ENCODE results near the gene TOX2. TPM values are rescaled to one million over a fixed set of nuclear protein-coding genes. Genes with fewer than 3 reads are reported as not detected.

The TOX2 gene
- total and polyA plus RNA-seq, 2 of the 8 experiments (the other 6 are each of a cell fraction or from before 2014, with no cell fraction given) = 1.8 to 3.4 TPM

- Histone ChIP-seq H3K23me2 (ENCODE audit: low read depth, low read length) (no peaks in the 10 kb centered on the region), H3K79me1 (ENCODE audit: low read depth, low read length) (no peaks in the 10 kb centered on the region), H4K20me1 (replicated peaks in 1 of 2; ENCODE audit: control insufficient read depth in 1 of 2, insufficient read depth in 2 of 2, low read length in 2 of 2) (no peaks in the 10 kb centered on the region), H3K4me2 (ENCODE audit: insufficient read depth in 1 of 2, low read depth in 2 of 2, low read length in 2 of 2) (no peak overlapping the region), H4K91ac (replicated peaks; ENCODE audit: insufficient read length, low read length) (no peak overlapping the region), H4K8ac (ENCODE audit: extremely low read depth, insufficient read depth, low read length) (no peak overlapping the region; the same call in 1 of the 2 replicates), H3K18ac (ENCODE audit: extremely low read depth, low read length) (no peak overlapping the region), H3K36me3 (ENCODE audit: control insufficient read depth in 2 of 4, insufficient read depth in 4 of 4, low read length in 3 of 4) (no peaks in the 10 kb centered on the region), H3K27ac (ENCODE audit: low read depth, low read length) (no peak overlapping the region), H2BK20ac (ENCODE audit: low read length) (no peak overlapping the region), H2AFZ (ENCODE audit: low read length) (no peak overlapping the region), H4K5ac (ENCODE audit: insufficient read length, low read depth, low read length) (no peak overlapping the region), H3K4ac (replicated peaks; ENCODE audit: insufficient read length, low read depth, low read length) (no peak overlapping the region), H2BK5ac (ENCODE audit: low read depth, low read length) (no peak overlapping the region), H3K27me3 (replicated peaks in 1 of 4; ENCODE audit: control insufficient read depth in 3 of 4, extremely low read depth in 1 of 4, insufficient read depth in 3 of 4, low read length in 3 of 4) (no peaks in the 10 kb centered on the region), H3K4me1 (replicated peaks in 1 of 4; ENCODE audit: control insufficient read depth in 3 of 4, insufficient read depth in 4 of 4, low read length in 3 of 4) (no peaks in the 10 kb centered on the region), H2BK120ac (replicated peaks; ENCODE audit: low read depth, low read length) (no peak overlapping the region), H3K23ac (ENCODE audit: insufficient read length) (no peak overlapping the region), H3K14ac (ENCODE audit: insufficient read length) (no peak overlapping the region), H3K9me3 (ENCODE audit: insufficient read depth in 2 of 2, low read depth in 1 of 2, low read length in 1 of 2) (no peaks in the 10 kb centered on the region), H2BK12ac (ENCODE audit: low read depth, low read length) (no peak overlapping the region), H2BK15ac (ENCODE audit: low read length) (no peak overlapping the region), H3K79me2 (ENCODE audit: control insufficient read depth in 1 of 2, insufficient read depth in 2 of 2, low read length in 2 of 2) (no peaks in the 10 kb centered on the region), H3K9ac (replicated peaks in 1 of 4; ENCODE audit: extremely low read depth in 1 of 4, low read depth in 3 of 4, low read length in 3 of 4) (no peak overlapping the region), H2AK5ac (ENCODE audit: low read depth, low read length) (no peak overlapping the region), H3K4me3 (ENCODE audit: extremely low read depth in 1 of 4, insufficient read depth in 2 of 4, low read depth in 3 of 4, low read length in 4 of 4) (no peak overlapping the region), H3K56ac (replicated peaks; ENCODE audit: insufficient read length, low read depth, low read length) (no peak overlapping the region)
- ChIA-PET POLR2A (ENCODE audit: partially characterized antibody) (no interaction called here), CTCF (ENCODE audit: partially characterized antibody) (interaction anchor here (0.7 to 1.8 kb wide), 4 partner anchors 8 to 50 kb away, joined by 3 read pairs; no protein-coding TSS in a partner anchor)
- DNase-seq (ENCODE audit: low read depth in 1 of 2, low spot score in 2 of 2) (no peak), FAIRE-seq (no peak)
- TF ChIP-seq MAX (IDR thresholded peaks at IDR 0.05) (no peak), GTF2F1 (IDR thresholded peaks at IDR 0.05; ENCODE audit: borderline replicate concordance, low read depth, low read length) (no peak), CBX5 (IDR thresholded peaks at IDR 0.05; ENCODE audit: low read depth, low read length) (no peak), BCL11A (IDR thresholded peaks at IDR 0.05; ENCODE audit: low read depth in 2 of 2, low read length in 2 of 2) (no peak), ZNF274 (IDR thresholded peaks at IDR 0.05; ENCODE audit: borderline replicate concordance, extremely low read depth, low read length) (no peak), TAF1 (IDR thresholded peaks at IDR 0.05; ENCODE audit: low read depth, low read length) (no peak), EZH2 (IDR thresholded peaks at IDR 0.05; ENCODE audit: low read depth, low read length, severe bottlenecking) (no peak), PHF8 (conservative IDR thresholded peaks at IDR 0.05; ENCODE audit: low read depth, low read length) (no peak), TCF12 (IDR thresholded peaks at IDR 0.05; ENCODE audit: low read depth, low read length) (no peak), BRCA1 (IDR thresholded peaks at IDR 0.05; ENCODE audit: low read depth, low read length) (no peak)
- WGBS, 2 experiments (ENCODE audit: extremely low coverage in 1 of 2, insufficient coverage in 1 of 2, insufficient read length in 1 of 2, insufficient replicate concordance in 2 of 2, low coverage in 1 of 2, low lambda C conversion rate in 2 of 2, missing lambda C conversion rate in 1 of 2) = 94% methylated on average over 1 of the region's 1 CpG; no CpG with 5 or more reads in 1 of the 2 experiments
Measured at GRCh38 chr20:44002861-44003260, 88.2 kb downstream of the TOX2 start.

Data from H1 (cell line).